IPS-15b (cell line): ENCODE measurements around the gene ADCYAP1.

Experiments used
- H3K27me3 ChIP-seq: one replicate; pipeline ENCODE4 v1.6.1; 2013; ENCODE audit warnings: low read length; ENCODE audit not compliant: control insufficient read depth, insufficient read depth
- H3K36me3 ChIP-seq: one replicate; pipeline ENCODE4 v1.6.1; 2013; ENCODE audit warnings: low read length; ENCODE audit not compliant: control insufficient read depth, insufficient read depth
- H3K4me1 ChIP-seq: one replicate; pipeline ENCODE4 v1.6.1; 2013; ENCODE audit warnings: mild to moderate bottlenecking, low read length; ENCODE audit not compliant: control insufficient read depth, insufficient read depth
- H3K4me3 ChIP-seq: one replicate; pipeline ENCODE4 v1.5.1; 2013; ENCODE audit warnings: low read depth, low read length
- H3K9ac ChIP-seq: one replicate; pipeline ENCODE4 v1.6.1; 2013; ENCODE audit warnings: low read depth, mild to moderate bottlenecking, low read length
- H3K9me3 ChIP-seq: one replicate; pipeline ENCODE4 v1.6.1; 2013; ENCODE audit warnings: mild to moderate bottlenecking, low read length; ENCODE audit not compliant: control insufficient read depth, insufficient read depth

ADCYAP1 gene

DNA sequence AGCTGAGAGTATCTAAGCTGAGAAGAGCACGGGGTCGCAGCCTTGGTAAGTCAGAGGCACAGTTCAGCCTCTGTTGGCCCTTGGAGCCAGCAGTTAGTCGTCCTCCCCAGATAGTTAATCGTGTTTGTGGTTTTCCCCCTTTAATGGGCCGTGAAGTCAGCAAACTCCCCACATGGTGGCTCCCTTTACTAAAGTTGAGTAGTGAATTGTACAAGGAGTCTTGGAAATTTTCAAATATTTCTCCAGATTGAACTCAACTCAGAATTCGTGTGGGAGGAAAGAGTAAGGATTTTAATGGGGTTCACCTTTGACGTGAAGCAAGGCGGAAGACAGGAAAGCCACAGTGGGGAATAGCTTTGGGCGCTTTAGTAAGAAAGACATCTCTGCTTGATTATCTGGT is 2.4 kb upstream of the ADCYAP1 start:
- no peak overlapping the region for H3K4me3 ChIP-seq
- no peaks in the 10 kb centered on the region for H3K36me3 ChIP-seq
- H3K9me3 ChIP-seq: no peaks in the 10 kb centered on the region
- H3K4me1 ChIP-seq: no peaks in the 10 kb centered on the region
- H3K27me3 ChIP-seq: peaks cover 77% of the 10 kb centered on the region
- no peak overlapping the region for H3K9ac ChIP-seq

DNA sequence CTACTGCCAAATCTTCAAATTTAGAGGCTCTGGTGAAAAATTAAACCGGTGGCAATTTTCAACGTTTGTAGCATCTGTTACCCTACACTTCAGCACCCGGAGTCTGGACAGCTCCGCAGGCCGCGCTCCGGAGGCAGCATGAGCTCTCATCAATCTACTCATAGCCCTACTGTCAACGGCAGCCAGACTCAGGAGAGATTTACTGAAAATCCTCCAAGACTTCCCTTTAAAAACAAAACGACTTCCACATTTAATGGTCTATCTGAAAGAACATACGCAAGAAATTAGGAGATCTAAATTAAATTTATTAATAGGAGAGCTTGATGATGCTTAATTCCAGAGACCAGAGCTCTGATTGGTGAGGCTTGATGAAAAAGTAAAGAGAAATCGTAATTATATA is 970 bp upstream of the ADCYAP1 start:
- Histone ChIP-seq H3K4me1 (peaks cover 3% of the 10 kb centered on the region), H3K9me3 (no peaks in the 10 kb centered on the region), H3K4me3 (no peak overlapping the region), H3K9ac (no peak overlapping the region), H3K27me3 (peaks cover 90% of the 10 kb centered on the region), H3K36me3 (no peaks in the 10 kb centered on the region)

DNA sequence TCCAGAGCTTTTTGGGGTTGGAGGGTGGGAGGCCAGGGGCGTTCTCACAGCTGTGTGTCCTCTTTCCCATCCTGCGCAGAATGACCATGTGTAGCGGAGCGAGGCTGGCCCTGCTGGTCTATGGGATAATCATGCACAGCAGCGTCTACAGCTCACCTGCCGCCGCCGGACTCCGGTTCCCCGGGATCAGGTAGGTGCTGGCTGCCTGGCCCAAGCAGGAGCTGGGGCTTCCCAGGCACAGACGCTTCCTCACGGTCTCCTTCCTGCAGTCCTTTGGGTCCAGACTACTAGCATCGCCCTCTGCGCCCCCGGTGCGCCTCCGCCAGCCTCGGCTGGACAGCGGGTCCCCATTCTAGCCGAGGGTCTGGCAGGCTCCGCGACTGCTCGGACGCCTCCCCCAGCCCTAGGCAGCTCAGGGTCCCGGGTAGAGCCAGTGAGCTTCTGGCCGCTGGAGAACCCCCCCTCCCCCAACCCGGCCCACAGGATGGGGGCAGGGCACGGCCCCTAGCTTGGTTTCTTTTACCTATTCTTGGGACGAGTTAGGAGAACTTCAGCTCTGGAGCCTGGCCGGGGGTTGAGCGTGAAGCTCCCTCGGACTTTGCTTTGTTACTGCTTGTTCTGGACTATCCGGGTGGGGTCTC is 756 bp downstream of the ADCYAP1 start:
- Histone ChIP-seq H3K9me3 (no peaks in the 10 kb centered on the region), H3K27me3 (peaks cover 94% of the 10 kb centered on the region), H3K4me3 (peak overlapping the region; percentile 66), H3K9ac (no peak overlapping the region), H3K4me1 (peaks cover 5% of the 10 kb centered on the region), H3K36me3 (no peaks in the 10 kb centered on the region)

DNA sequence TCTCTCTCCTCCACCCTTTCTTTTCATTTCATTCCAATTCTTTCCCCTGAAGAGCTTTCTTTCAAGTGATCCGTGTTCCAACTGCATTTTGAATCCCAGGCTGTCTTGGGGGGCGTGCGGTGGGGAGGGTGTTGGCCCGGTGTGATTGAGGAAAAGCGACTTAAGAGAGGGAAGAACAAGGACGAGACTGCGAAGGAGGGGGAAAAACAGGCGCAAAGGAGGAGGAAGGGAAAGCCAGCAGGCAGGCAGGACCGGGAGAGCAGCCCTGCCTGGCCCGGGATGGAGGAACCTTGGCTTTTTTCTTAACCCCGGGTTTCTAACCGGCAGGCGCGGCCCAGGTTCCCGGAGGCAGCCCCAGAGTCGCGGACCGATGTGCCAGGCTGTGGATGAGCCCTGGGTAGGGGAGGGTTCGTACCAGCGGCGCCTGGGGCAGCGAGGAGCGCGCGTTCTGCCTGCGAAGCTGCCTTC is 1.3 kb downstream of the ADCYAP1 start:
- Histone ChIP-seq H3K4me3 (peak overlapping the region; percentile 66), H3K9ac (no peak overlapping the region), H3K36me3 (no peaks in the 10 kb centered on the region), H3K27me3 (peaks cover 94% of the 10 kb centered on the region), H3K9me3 (no peaks in the 10 kb centered on the region), H3K4me1 (peaks cover 5% of the 10 kb centered on the region)

DNA sequence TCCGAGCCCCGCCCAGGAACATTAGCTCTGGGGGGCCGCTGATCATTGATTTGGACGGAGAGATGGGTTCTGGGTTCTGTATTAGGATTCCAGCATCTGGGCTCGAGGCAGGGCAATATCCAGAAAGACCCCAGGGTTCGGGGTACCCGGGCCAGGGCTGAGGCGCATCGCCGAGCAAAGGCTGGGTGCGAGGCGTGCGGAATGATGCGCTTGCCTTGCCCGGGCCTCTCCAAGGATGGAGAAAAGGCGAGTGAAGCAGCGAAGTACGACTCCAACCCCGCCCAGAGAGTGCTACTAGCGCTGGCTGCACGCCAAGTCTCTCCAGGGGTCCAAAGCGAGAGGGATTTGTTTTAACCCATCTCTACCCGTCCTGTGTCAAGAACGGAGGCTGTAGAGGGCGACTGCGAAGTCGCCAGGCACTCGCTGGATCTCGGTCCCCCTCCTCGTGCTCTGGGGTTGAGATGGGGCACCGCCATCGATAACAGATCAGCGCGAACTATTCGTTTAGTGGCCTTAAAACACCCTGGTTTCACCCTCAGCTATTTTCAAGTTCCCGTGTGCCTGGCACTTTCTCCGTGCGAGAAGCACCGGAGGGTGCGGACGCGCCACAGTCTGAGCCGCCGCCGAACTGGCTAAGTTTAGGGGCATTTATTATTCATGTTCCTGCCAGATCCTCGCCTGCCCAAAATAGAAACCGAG is 1.9 kb downstream of the ADCYAP1 start:
- H3K27me3 ChIP-seq: peaks cover 99% of the 10 kb centered on the region
- H3K9me3 ChIP-seq: no peaks in the 10 kb centered on the region
- H3K4me3 ChIP-seq: peak overlapping the region; percentile 66
- peaks cover 5% of the 10 kb centered on the region for H3K4me1 ChIP-seq
- H3K9ac ChIP-seq: no peak overlapping the region
- H3K36me3 ChIP-seq: no peaks in the 10 kb centered on the region

DNA sequence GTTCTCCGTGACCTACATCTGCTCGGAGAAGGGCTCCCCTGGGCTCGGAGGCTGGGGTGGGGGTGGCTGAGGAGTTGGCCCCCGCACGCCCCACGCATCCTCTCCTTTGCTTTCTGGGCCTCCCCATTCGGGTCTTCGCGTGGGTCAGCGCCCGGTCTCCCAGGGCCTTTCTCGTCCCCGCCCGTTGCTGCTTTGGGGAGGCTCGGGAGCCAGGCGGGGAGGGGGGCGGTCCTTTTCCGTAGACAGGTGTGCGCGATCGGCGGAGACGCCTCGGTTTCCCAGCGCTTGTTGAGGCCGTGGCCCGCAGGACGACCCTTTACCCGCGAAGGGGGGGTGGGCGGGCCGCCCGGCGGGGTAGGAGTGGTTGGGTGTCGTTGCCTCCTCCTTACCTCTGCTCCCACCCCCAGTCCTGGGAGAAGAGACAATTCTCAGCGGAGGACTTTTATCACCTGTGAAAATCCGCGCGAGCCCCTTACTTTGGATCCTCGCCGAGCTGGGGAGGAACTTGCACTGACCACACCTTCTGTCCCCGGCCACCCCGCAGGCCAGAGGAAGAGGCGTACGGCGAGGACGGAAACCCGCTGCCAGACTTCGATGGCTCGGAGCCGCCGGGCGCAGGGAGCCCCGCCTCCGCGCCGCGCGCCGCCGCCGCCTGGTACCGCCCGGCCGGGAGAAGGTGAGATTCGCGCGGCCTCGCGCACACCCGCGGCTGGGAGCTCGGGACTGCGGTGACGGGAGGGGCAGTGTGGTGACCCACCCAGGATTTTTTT is 2.6 kb downstream of the ADCYAP1 start:
- Histone ChIP-seq H3K27me3 (peaks cover 99% of the 10 kb centered on the region), H3K9me3 (no peaks in the 10 kb centered on the region), H3K36me3 (no peaks in the 10 kb centered on the region), H3K4me3 (peak overlapping the region; percentile 66), H3K4me1 (peaks cover 5% of the 10 kb centered on the region), H3K9ac (no peak overlapping the region)

DNA sequence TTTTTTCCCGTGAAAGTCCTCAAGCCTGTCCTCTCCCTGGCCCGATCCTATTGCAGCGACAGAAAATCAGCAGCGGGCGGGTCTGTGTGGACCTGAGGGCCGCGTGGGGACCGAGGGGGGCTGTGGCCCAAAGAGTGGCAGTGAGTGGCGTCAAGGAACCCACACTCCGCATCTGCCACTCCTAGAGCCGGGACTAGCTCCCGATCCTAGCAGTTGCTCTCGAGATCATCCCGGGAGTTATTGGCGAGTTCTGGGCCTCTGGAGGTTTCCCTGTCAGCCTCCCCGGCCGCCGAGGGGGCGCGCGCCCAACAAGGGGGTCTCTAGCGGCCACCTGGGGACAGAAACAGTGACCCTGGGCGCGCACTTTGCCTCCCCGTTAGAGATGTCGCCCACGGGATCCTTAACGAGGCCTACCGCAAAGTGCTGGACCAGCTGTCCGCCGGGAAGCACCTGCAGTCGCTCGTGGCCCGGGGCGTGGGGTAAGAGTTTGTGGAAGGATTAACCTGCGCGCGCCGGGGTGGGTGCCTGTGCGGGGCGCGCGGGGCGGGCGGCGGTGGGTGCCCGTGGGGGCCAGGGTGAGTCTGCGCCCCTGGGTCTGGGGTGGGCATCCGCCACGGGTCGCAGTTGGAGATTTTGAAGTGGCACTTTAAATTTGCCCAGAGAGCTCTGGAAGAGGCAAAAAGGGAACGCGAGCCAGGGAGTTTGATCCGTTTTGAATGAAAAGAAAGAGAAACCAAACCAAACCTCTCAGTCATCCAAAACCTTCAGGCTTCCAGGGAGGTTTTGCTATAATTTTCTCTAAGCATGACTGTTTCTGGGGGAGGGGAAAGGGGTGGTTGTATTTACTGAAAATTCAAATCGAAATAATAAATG is 3.5 kb downstream of the ADCYAP1 start:
- peaks cover 99% of the 10 kb centered on the region for H3K27me3 ChIP-seq

DNA sequence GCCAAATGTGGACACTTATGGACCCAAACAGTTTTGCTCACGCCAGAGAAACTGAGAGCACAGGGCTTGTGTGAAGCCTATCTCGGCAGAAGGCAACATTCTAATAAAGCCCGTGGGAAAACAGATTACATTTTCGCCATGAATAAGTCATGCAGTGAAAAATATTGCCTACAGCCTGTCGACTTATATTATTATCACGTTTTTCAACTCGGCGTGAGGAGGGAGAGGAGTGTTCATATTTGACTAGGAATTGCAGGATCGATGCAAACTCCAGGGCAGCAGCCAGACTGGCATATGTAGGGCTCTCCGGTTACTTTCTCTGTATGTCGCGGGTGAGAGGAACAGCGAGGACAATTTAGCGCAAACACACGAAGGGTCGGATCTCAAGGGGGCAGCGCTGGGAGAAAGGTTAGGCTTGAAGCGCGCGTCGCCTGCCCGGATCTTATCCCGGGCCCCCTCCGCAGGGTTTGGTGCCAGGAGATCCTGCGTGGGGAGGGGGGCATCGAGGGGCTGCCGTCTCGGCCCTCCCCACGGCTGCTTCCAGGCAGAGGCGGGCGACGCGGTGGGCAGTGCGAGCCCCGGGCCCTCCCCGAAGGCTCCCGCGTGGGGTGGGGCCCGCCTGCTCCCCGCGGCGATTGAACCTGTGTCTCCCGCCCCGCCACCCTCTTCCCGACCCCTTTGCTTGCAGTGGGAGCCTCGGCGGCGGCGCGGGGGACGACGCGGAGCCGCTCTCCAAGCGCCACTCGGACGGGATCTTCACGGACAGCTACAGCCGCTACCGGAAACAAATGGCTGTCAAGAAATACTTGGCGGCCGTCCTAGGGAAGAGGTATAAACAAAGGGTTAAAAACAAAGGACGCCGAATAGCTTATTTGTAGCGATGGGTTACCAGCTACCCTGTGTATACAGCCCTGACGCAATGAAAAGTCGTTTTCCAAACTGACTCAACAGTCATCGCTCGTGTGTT is 4.4 kb downstream of the ADCYAP1 start:
- Histone ChIP-seq H3K4me3 (peak overlapping the region; percentile 39), H3K27me3 (peaks cover 99% of the 10 kb centered on the region), H3K4me1 (peaks cover 5% of the 10 kb centered on the region), H3K9me3 (no peaks in the 10 kb centered on the region), H3K36me3 (no peaks in the 10 kb centered on the region), H3K9ac (no peak overlapping the region)

More for the DNA sequence above, 3.5 kb downstream of the ADCYAP1 start:
- H3K4me1 ChIP-seq: peaks cover 5% of the 10 kb centered on the region
- peak overlapping the region; percentile 66 for H3K4me3 ChIP-seq
- no peak overlapping the region for H3K9ac ChIP-seq
- no peaks in the 10 kb centered on the region for H3K9me3 ChIP-seq
- no peaks in the 10 kb centered on the region for H3K36me3 ChIP-seq

DNA sequence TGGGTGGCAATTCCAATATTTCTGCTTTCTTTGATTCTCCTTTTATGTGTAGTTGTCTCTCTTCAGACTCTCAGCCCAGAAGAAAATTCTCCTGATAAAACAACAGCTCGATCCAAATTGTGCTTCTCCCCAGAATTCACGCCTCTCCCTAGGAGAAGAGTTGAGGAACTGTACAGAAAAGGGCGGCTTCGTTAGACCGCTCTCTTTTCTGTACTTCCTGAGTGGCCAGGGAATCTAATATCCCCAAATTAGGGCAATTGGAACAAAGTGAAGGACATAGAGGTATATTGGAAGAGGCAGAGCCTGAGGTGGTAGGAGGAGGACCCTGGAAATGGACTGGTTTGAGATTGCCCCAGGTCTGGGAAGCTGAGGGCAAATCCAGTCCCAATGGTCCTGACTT is 5.6 kb downstream of the ADCYAP1 start:
- no peaks in the 10 kb centered on the region for H3K9me3 ChIP-seq
- peaks cover 5% of the 10 kb centered on the region for H3K4me1 ChIP-seq
- H3K27me3 ChIP-seq: peaks cover 92% of the 10 kb centered on the region
- no peaks in the 10 kb centered on the region for H3K36me3 ChIP-seq
- peak overlapping the region; percentile 21 for H3K4me3 ChIP-seq
- no peak overlapping the region for H3K9ac ChIP-seq

DNA sequence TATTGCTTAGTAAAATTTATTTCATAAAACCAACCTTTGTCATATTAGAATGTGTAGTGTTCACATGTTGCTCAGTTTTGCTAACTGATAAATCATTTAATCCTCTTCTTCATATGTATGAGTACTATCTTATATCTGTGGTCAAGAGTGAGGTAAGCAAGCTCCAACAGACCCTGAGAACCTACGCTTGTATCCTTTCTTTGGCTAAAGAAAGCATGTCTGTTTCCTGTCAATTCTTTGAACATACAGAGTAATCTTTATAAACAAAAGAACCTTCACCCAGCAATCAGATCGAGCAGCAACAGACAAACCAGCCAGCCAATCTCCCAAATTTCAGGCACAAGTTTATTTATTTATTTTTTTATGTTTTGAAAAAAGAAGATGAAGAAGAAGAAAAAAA is 6.4 kb downstream of the ADCYAP1 start:
- Histone ChIP-seq H3K27me3 (peaks cover 87% of the 10 kb centered on the region), H3K9ac (no peak overlapping the region), H3K9me3 (no peaks in the 10 kb centered on the region), H3K4me3 (no peak overlapping the region), H3K4me1 (peaks cover 5% of the 10 kb centered on the region), H3K36me3 (no peaks in the 10 kb centered on the region)
